HUES6 (cell line): ENCODE results near the gene NT5C2.

ENCODE experiments used
- H3K27ac ChIP-seq: 2 replicates; pipeline ENCODE4 v1.7.0; 2013; ENCODE audit warnings: low read depth, mild to moderate bottlenecking, low read length, inconsistent platforms
- H3K27me3 ChIP-seq: 2 replicates; pipeline ENCODE4 v1.6.1; 2013; ENCODE audit warnings: low read length; ENCODE audit not compliant: control insufficient read depth, insufficient read depth
- H3K36me3 ChIP-seq: 2 replicates; pipeline ENCODE4 v1.6.1; 2013; ENCODE audit warnings: low read length; ENCODE audit not compliant: control insufficient read depth, insufficient read depth
- H3K4me1 ChIP-seq: 2 replicates; pipeline ENCODE4 v1.6.1; 2013; ENCODE audit warnings: low read length; ENCODE audit not compliant: control insufficient read depth, insufficient read depth
- H3K4me3 ChIP-seq: 2 replicates; pipeline ENCODE4 v1.5.1; 2013; ENCODE audit warnings: low read depth, low read length
- H3K9ac ChIP-seq: one replicate; pipeline ENCODE4 v1.6.1; 2013; ENCODE audit warnings: mild to moderate bottlenecking, low read length
- H3K9me3 ChIP-seq: 2 replicates; pipeline ENCODE4 v1.6.1; 2013; ENCODE audit warnings: low read depth, low read length; ENCODE audit not compliant: control insufficient read depth, insufficient read depth

NT5C2 gene

DNA sequence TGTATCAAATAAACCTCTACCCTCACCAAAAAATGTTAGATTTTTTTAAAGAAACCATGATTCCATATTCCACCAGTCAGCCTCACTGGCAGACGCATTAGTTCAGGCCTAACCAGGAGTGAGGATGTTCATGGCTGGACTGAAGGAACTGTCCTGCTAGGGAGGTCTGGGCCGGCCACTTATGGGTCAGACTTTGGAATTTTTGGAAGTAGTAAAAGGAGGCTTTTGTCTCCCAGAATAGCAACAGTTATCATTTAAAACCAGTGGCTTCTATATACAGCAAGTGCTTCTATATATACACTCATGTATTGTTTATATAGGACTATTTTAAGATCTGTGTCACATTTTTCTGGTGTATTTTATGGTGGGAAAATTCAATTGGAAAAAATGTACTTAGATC, 154.5 kb downstream of the NT5C2 start:
- Histone ChIP-seq H3K27ac (no peak overlapping the region), H3K9ac (no peak overlapping the region), H3K4me1 (peaks cover 18% of the 10 kb centered on the region), H3K27me3 (no peaks in the 10 kb centered on the region), H3K4me3 (no peak overlapping the region), H3K36me3 (no peaks in the 10 kb centered on the region), H3K9me3 (no peaks in the 10 kb centered on the region)
